H9 (cell line): ENCODE data around the gene GSX2. TPM values are rescaled to one million over a fixed set of nuclear protein-coding genes. Genes with fewer than 3 reads are reported as not detected.
"Not testable (repeated sequence)": the region's sequence is repeated elsewhere in the genome, so short reads cannot be mapped to it uniquely, and the experiment has no call there.

Experiments used
- DNase-seq: peaks from one replicate; pipeline ENCODE4 v3.0.0-alpha.2; 2017
- H2AFZ ChIP-seq: one replicate; pipeline ENCODE4 v1.6.1; 2013; ENCODE audit warnings: mild to moderate bottlenecking, low read length, control low read depth, moderate library complexity
- H2AK5ac ChIP-seq: 2 replicates; pipeline ENCODE4 v1.6.1; 2013; ENCODE audit warnings: low read length, control low read depth, mixed read lengths; ENCODE audit not compliant: insufficient read length
- H2BK120ac ChIP-seq: one replicate; pipeline ENCODE4 v1.6.1; 2013; ENCODE audit warnings: low read depth, mild to moderate bottlenecking, low read length, control low read depth, inconsistent platforms; ENCODE audit not compliant: poor library complexity, severe bottlenecking
- H2BK12ac ChIP-seq: 2 replicates; pipeline ENCODE4 v1.6.1; 2013; ENCODE audit warnings: low read length, control low read depth, mixed read lengths, low read depth; ENCODE audit not compliant: insufficient read length
- H2BK15ac ChIP-seq: 2 replicates; pipeline ENCODE4 v1.6.1; 2013; ENCODE audit warnings: low read depth, low read length, control low read depth
- H2BK20ac ChIP-seq: one replicate; pipeline ENCODE4 v1.6.1; 2013; ENCODE audit warnings: low read depth, mild to moderate bottlenecking, low read length, control low read depth, inconsistent platforms; ENCODE audit not compliant: poor library complexity, severe bottlenecking
- H2BK5ac ChIP-seq: 2 replicates; pipeline ENCODE4 v1.6.1; 2013; ENCODE audit warnings: low read length, control low read depth, mixed read lengths; ENCODE audit not compliant: insufficient read length
- H3K14ac ChIP-seq: 2 replicates; pipeline ENCODE4 v1.6.1; 2013; ENCODE audit warnings: low read length, control low read depth; ENCODE audit not compliant: insufficient read depth
- H3K18ac ChIP-seq: 2 replicates; pipeline ENCODE4 v1.6.1; 2013; ENCODE audit warnings: low read depth, mild to moderate bottlenecking, mixed read lengths, low read length, control low read depth; ENCODE audit not compliant: insufficient read length
- H3K23ac ChIP-seq: 2 replicates; pipeline ENCODE4 v1.6.1; 2013; ENCODE audit warnings: low read length, control low read depth, mixed read lengths, low read depth; ENCODE audit not compliant: insufficient read length
- H3K23me2 ChIP-seq: 2 replicates; pipeline ENCODE4 v1.6.1; 2013; ENCODE audit warnings: low read depth, mild to moderate bottlenecking, mixed read lengths, low read length, control low read depth; ENCODE audit not compliant: insufficient read length, poor library complexity, severe bottlenecking
- H3K27ac ChIP-seq: 2 replicates; pipeline ENCODE4 v1.5.1; 2013; ENCODE audit warnings: low read length, control low read depth, mixed read lengths, low read depth; ENCODE audit not compliant: insufficient read length
- H3K27me3 ChIP-seq: 2 replicates; pipeline ENCODE4 v1.6.1; 2013; ENCODE audit warnings: low read length, control low read depth, inconsistent platforms; ENCODE audit not compliant: insufficient read depth
- H3K4ac ChIP-seq: 2 replicates; pipeline ENCODE4 v1.6.1; 2013; ENCODE audit warnings: low read depth, mild to moderate bottlenecking, control low read depth, inconsistent platforms, low read length, moderate library complexity
- H3K4me1 ChIP-seq: 2 replicates; pipeline ENCODE4 v1.6.1; 2013; ENCODE audit warnings: low read length, control low read depth, inconsistent platforms; ENCODE audit not compliant: insufficient read depth
- H3K4me2 ChIP-seq: 2 replicates; pipeline ENCODE4 v1.6.1; 2013; ENCODE audit warnings: low read length, control low read depth, mixed read lengths; ENCODE audit not compliant: insufficient read length, insufficient read depth
- H3K56ac ChIP-seq: 2 replicates; pipeline ENCODE4 v1.6.1; 2013; ENCODE audit warnings: low read depth, mild to moderate bottlenecking, mixed read lengths, low read length, control low read depth; ENCODE audit not compliant: insufficient read length
- H3K79me1 ChIP-seq: 2 replicates; pipeline ENCODE4 v1.6.1; 2013; ENCODE audit warnings: low read depth, mild to moderate bottlenecking, moderate library complexity, low read length, control low read depth, inconsistent platforms; ENCODE audit not compliant: insufficient read depth, poor library complexity, severe bottlenecking
- H3K79me2 ChIP-seq: 2 replicates; pipeline ENCODE4 v1.6.1; 2013; ENCODE audit warnings: low read length, control low read depth, inconsistent platforms; ENCODE audit not compliant: insufficient read depth
- H3K9ac ChIP-seq: 2 replicates; pipeline ENCODE4 v1.6.1; 2013; ENCODE audit warnings: low read length, control low read depth, mixed read lengths; ENCODE audit not compliant: insufficient read length; ENCODE audit errors: extremely low read depth
- H3K9me3 ChIP-seq: one replicate; pipeline ENCODE4 v1.6.1; 2013; ENCODE audit warnings: low read depth, low read length, inconsistent platforms; ENCODE audit not compliant: control insufficient read depth
- H3T11ph ChIP-seq: one replicate; pipeline ENCODE4 v1.6.1; 2013; ENCODE audit warnings: mild to moderate bottlenecking, low read length, control low read depth, inconsistent platforms
- H4K20me1 ChIP-seq: one replicate; pipeline ENCODE4 v1.6.1; 2013; ENCODE audit not compliant: control insufficient read depth, insufficient read length, insufficient read depth
- H4K5ac ChIP-seq: 2 replicates; pipeline ENCODE4 v1.6.1; 2013; ENCODE audit warnings: low read depth, mild to moderate bottlenecking, mixed read lengths, low read length, control low read depth; ENCODE audit not compliant: insufficient read length
- H4K8ac ChIP-seq: replicated peaks from 2 replicates; pipeline ENCODE4 v1.6.1; 2013; ENCODE audit warnings: low read length, control low read depth, mixed read lengths, low read depth; ENCODE audit not compliant: insufficient read length
- H4K91ac ChIP-seq: 2 replicates; pipeline ENCODE4 v1.6.1; 2013; ENCODE audit warnings: low read depth, mild to moderate bottlenecking, moderate library complexity, mixed read lengths, low read length, control low read depth; ENCODE audit not compliant: insufficient read length
- H3K27ac Mint-ChIP-seq, 3 experiments: 2 replicates in 2 of 3; 3 replicates in 1 of 3; pipeline ENCODE4 v1.8.0; 2020 to 2021; ENCODE audit warnings: mixed read lengths in 3 of 3, mild to moderate bottlenecking in 1 of 3, moderate library complexity in 1 of 3
- H3K27me3 Mint-ChIP-seq: 2 replicates; pipeline ENCODE4 v1.8.0; 2021; ENCODE audit warnings: low read depth, mild to moderate bottlenecking, moderate library complexity, mixed read lengths
- H3K36me3 Mint-ChIP-seq, 3 experiments: 2 replicates in 2 of 3; 3 replicates in 1 of 3; pipeline ENCODE4 v1.8.0; 2020 to 2021; ENCODE audit warnings: low read depth in 3 of 3, mixed read lengths in 3 of 3; ENCODE audit not compliant: insufficient read depth in 1 of 3
- H3K4me1 Mint-ChIP-seq, 2 experiments: 2 replicates each; pipeline ENCODE4 v1.8.0; 2020; ENCODE audit warnings: mixed read lengths in 2 of 2
- H3K4me3 Mint-ChIP-seq, 2 experiments: 2 replicates in 1 of 2; 3 replicates in 1 of 2; pipeline ENCODE4 v1.8.0; 2020 to 2021; ENCODE audit warnings: mild to moderate bottlenecking in 2 of 2, mixed read lengths in 2 of 2, moderate library complexity in 1 of 2
- H3K9me3 Mint-ChIP-seq, 2 experiments: 2 replicates in 1 of 2; 3 replicates in 1 of 2; pipeline ENCODE4 v1.8.0; 2020; ENCODE audit warnings: mild to moderate bottlenecking in 2 of 2, mixed read lengths in 2 of 2, moderate library complexity in 1 of 2
- WGBS: extraction: QIAGEN DNeasy Blood & Tissue Kit; methylation state at CpG from one replicate; pipeline ENCODE4 v1.1.7; 2013; ENCODE audit warnings: missing lambda C conversion rate, low lambda C conversion rate, mixed read lengths; ENCODE audit not compliant: insufficient read length; ENCODE audit errors: extremely low coverage; 5-methylcytosine and 5-hydroxymethylcytosine counted together
- total RNA-seq: library from RNA; stranded (reverse); gene quantifications from 2 replicates; pipeline ENCODE4 v1.2.1, GENCODE V29; 2021

Gene GSX2
- total RNA-seq, 1 experiment from 2014 or later: not detected

DNA sequence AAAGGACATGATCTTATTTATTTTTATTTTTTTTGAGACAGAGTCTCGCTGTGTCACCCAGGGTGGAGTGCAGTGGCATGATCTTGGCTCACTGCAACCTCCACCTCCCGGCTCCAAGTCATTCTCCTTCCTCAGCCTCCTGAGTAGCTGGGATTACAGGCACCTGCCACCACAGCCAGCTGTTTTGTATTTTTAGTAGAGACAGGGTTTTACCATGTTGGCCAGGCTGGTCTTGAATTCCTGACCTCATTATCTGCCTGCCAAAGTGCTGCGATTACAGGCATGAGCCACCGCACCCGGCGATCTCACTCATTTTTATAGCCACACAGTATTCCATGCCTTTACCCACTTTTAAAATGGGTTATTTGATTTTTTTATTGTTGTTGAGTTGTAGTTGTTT lies 16.3 kb downstream of the GSX2 start:
- H2BK12ac ChIP-seq, H4K8ac ChIP-seq, H3K18ac ChIP-seq, H3K9me3 ChIP-seq, H3K4ac ChIP-seq, H2BK120ac ChIP-seq, H2AK5ac ChIP-seq, H2BK15ac ChIP-seq, H3T11ph ChIP-seq, H3K9me3 Mint-ChIP-seq, H3K23me2 ChIP-seq, H3K4me1 ChIP-seq, H3K79me1 ChIP-seq, H3K36me3 Mint-ChIP-seq, H3K4me3 Mint-ChIP-seq, H4K20me1 ChIP-seq, H2AFZ ChIP-seq, H4K91ac ChIP-seq, H2BK5ac ChIP-seq, H3K9ac ChIP-seq, H3K27ac ChIP-seq, DNase-seq, H3K27me3 ChIP-seq, H3K23ac ChIP-seq, H4K5ac ChIP-seq, H3K14ac ChIP-seq, H3K56ac ChIP-seq, H3K4me1 Mint-ChIP-seq, H3K4me2 ChIP-seq, H3K79me2 ChIP-seq, H2BK20ac ChIP-seq, H3K27ac Mint-ChIP-seq: not testable (repeated sequence)
- H3K27me3 Mint-ChIP-seq: peaks cover 34% of the 10 kb centered on the region
- WGBS: no CpG with 5 or more reads among the region's 6 CpGs
